B cell (primary cell): ENCODE data around the gene RIF1. TPM values are rescaled to one million over a fixed set of nuclear protein-coding genes. Genes with fewer than 3 reads are reported as not detected.

Experiments used
- ATAC-seq: fragments of 200-7000 bp; cut with Tn5 transposase; one replicate; pipeline ENCODE4 v1.10.0; 2021; ENCODE audit warnings: low read depth, mild to moderate bottlenecking, moderate number of reproducible peaks, moderate library complexity
- CTCF ChIA-PET: fragments of 350-600 bp; sonication (Branson Sonifier 250); formaldehyde crosslinking; loops from one replicate; lab custom pipeline; 2021; ENCODE audit warnings: antibody characterized with exemption, inconsistent platforms; lab: Charles Lee
- POLR2A ChIA-PET: fragments of 350-600 bp; sonication (Branson Sonifier 250); formaldehyde crosslinking; loops from one replicate; lab custom pipeline; 2021; ENCODE audit warnings: antibody characterized with exemption; lab: Charles Lee
- DNase-seq: peaks from one replicate; pipeline ENCODE4 v3.0.0; 2013
- H2AFZ ChIP-seq: 2 replicates; pipeline ENCODE4 v1.6.1; 2012; ENCODE audit warnings: mild to moderate bottlenecking, low read depth, low read length; ENCODE audit not compliant: insufficient read depth, poor library complexity, severe bottlenecking
- H3K27ac ChIP-seq, 2 donors: 1 replicate in 1 of 2; 2 replicates in 1 of 2; pipeline ENCODE4 v1.5.1; 2012 to 2013; ENCODE audit warnings: low read length in 2 of 2, mild to moderate bottlenecking in 2 of 2, moderate library complexity in 1 of 2
- H3K27me3 ChIP-seq, 4 experiments: fragments of 200-600 bp in 1 of 4; sonication (generic) in 1 of 4; replicated peaks in 1 of 4; 1 replicate in 2 of 4; 2 replicates in 2 of 4; pipeline versions ENCODE4 v1.6.1 to v1.7.0; 2013 to 2016; ENCODE audit warnings: low read length in 3 of 4, mild to moderate bottlenecking in 2 of 4, mixed read lengths in 1 of 4, moderate library complexity in 1 of 4; ENCODE audit not compliant: insufficient read depth in 4 of 4, control insufficient read depth in 3 of 4; ENCODE audit errors: control extremely low read depth in 1 of 4
- H3K36me3 ChIP-seq, 2 experiments: replicated peaks in 1 of 2; 1 replicate in 1 of 2; 2 replicates in 1 of 2; pipeline versions ENCODE4 v1.6.1 to v1.7.1; 2013; ENCODE audit warnings: low read length in 1 of 2; ENCODE audit not compliant: insufficient read depth in 2 of 2, control insufficient read depth in 1 of 2; ENCODE audit errors: control extremely low read depth in 1 of 2, extremely low read depth in 1 of 2
- H3K4me1 ChIP-seq, 2 donors: fragments of 200-600 bp in 1 of 2; sonication (generic) in 1 of 2; 1 replicate in 1 of 2; 2 replicates in 1 of 2; pipeline versions ENCODE4 v1.5.1 to v1.6.1; 2013 to 2017; ENCODE audit warnings: low read length in 2 of 2; ENCODE audit not compliant: control insufficient read depth in 2 of 2, insufficient read depth in 2 of 2
- H3K4me2 ChIP-seq: replicated peaks from 2 replicates; pipeline ENCODE3; 2012; ENCODE audit warnings: mild to moderate bottlenecking, low read depth, low read length; ENCODE audit not compliant: poor library complexity, severe bottlenecking
- H3K4me3 ChIP-seq, 5 experiments: fragments of 200-600 bp in 1 of 5; sonication (generic) in 1 of 5; 1 replicate in 3 of 5; 2 replicates in 2 of 5; pipeline versions ENCODE4 v1.5.1 to v1.7.0; 2011 to 2016; ENCODE audit warnings: low read length in 4 of 5, mild to moderate bottlenecking in 4 of 5, low read depth in 2 of 5, control low read depth in 1 of 5, moderate library complexity in 1 of 5; ENCODE audit not compliant: insufficient read depth in 1 of 5; ENCODE audit errors: control extremely low read depth in 1 of 5, extremely low read depth in 1 of 5
- H3K79me2 ChIP-seq: fragments of 200-600 bp; sonication (generic); one replicate; pipeline ENCODE4 v1.6.0; 2016; ENCODE audit warnings: low read length; ENCODE audit not compliant: control insufficient read depth, insufficient read depth
- H3K9ac ChIP-seq: fragments of 200-600 bp; sonication (generic); 2 replicates; pipeline ENCODE4 v1.6.1; 2017; ENCODE audit warnings: mild to moderate bottlenecking, low read length, moderate library complexity
- H3K9me3 ChIP-seq, 3 donors: one replicate each; pipeline versions ENCODE4 v1.6.1 to v1.7.1; 2013; ENCODE audit warnings: low read length in 2 of 3; ENCODE audit not compliant: control insufficient read depth in 2 of 3, insufficient read depth in 1 of 3; ENCODE audit errors: control extremely low read depth in 1 of 3
- H4K20me1 ChIP-seq: 2 replicates; pipeline ENCODE4 v1.6.0; 2012; ENCODE audit warnings: mild to moderate bottlenecking, low read length; ENCODE audit not compliant: insufficient read depth, control insufficient read depth, poor library complexity, severe bottlenecking
- H3K27ac Mint-ChIP-seq: one replicate; pipeline ENCODE4 v1.8.0; 2021; ENCODE audit warnings: mixed read lengths
- H3K27me3 Mint-ChIP-seq: one replicate; pipeline ENCODE4 v1.8.0; 2021; ENCODE audit warnings: mixed read lengths
- H3K4me1 Mint-ChIP-seq: one replicate; pipeline ENCODE4 v1.8.0; 2021; ENCODE audit warnings: mixed read lengths
- H3K4me3 Mint-ChIP-seq: one replicate; pipeline ENCODE4 v1.8.0; 2021; ENCODE audit warnings: mixed read lengths
- H3K9me3 Mint-ChIP-seq: one replicate; pipeline ENCODE4 v1.8.0; 2022; ENCODE audit warnings: mixed read lengths; ENCODE audit not compliant: insufficient read depth
- EZH2 ChIP-seq: IDR thresholded peaks from 2 replicates; pipeline ENCODE4 v1.6.1; 2012; ENCODE audit warnings: borderline replicate concordance, low read depth, mild to moderate bottlenecking, moderate library complexity, low read length; ENCODE audit not compliant: insufficient read depth, poor library complexity, severe bottlenecking
- WGBS: methylation state at CpG from one replicate; pipeline ENCODE4 v1.1.5; 2013; ENCODE audit warnings: missing lambda C conversion rate; ENCODE audit not compliant: insufficient coverage; 5-methylcytosine and 5-hydroxymethylcytosine counted together
- intact Hi-C: fragments of 100-400 bp; cut with micrococcal nuclease; formaldehyde crosslinking; loops from one replicate; pipeline ENCODE4 v1.10.0; 2022
- polyA plus RNA-seq: library from polyadenylated mRNA; depleted of rRNA; stranded (reverse); fragments of >200 nt; gene quantifications from 2 replicates; pipeline ENCODE4 v1.2.3, GENCODE V29; 2012
- total RNA-seq, 2 donors: library from RNA; stranded (reverse); fragments of 120-200 nt in 1 of 2; gene quantifications; 1 replicate in 1 of 2; 2 replicates in 1 of 2; pipeline versions ENCODE4 v1.2.3 to v1.2.4, GENCODE V29; 2013 to 2022
- TF ChIP-seq, protein P1 (sequence below): fragments of 200-600 bp; IDR thresholded peaks from one replicate; pipeline ENCODE4 v1.8.0; 2022; ENCODE audit warnings: antibody characterized with exemption, mild to moderate bottlenecking

Gene RIF1
- total and polyA plus RNA-seq, 2 donors (not counting 1 experiment from before 2014, with no cell fraction given) = 3.3 to 60.5 TPM

DNA sequence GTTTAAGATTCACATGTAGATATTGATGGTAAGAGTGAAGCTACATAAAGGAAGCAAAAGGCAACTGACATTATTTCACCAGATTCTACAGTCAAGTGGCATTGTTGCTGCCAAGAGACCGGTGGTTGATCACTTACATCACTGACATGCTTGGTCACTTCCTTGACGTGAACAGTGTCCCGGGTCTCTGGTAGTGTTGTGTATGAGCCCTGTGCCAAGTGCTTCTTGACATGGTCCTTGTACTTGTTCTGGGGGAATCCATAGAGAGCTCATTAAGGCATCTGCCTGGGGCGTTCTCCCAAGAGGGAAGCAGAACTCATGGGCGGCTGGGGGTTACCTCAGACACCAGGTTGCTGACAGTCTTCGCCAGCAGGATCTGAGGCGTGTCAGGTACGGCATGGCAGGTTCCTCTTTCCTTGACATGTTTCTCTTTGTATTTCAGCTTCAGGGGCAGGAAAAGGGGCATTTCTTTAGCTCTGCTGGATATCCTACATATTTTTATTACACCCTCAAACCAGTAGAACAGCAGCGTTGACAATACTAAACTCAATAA, 116.2 kb downstream of the RIF1 start:
- Histone ChIP-seq H3K9me3 (no peaks in the 10 kb centered on the region), H3K36me3 (no peaks in the 10 kb centered on the region), H2AFZ (peak overlapping the region; percentile 50), H3K9ac (peak overlapping the region; percentile 52), H3K27ac (no peak overlapping the region), H3K4me2 (peak overlapping the region; percentile 57), H3K27me3 (no peaks in the 10 kb centered on the region), H3K4me3 (no peak overlapping the region), H4K20me1 (no peaks in the 10 kb centered on the region), H3K79me2 (no peaks in the 10 kb centered on the region), H3K4me1 (peaks cover 6 to 11% of the 10 kb centered on the region in 2 donors)
- peak; percentile 80 for DNase-seq
- Mint-ChIP-seq H3K27ac (peak overlapping the region; percentile 91), H3K9me3 (no peaks in the 10 kb centered on the region), H3K4me1 (peaks cover 27% of the 10 kb centered on the region), H3K4me3 (peak overlapping the region; percentile 76), H3K27me3 (no peaks in the 10 kb centered on the region)
- TF ChIP-seq, protein P1, sequence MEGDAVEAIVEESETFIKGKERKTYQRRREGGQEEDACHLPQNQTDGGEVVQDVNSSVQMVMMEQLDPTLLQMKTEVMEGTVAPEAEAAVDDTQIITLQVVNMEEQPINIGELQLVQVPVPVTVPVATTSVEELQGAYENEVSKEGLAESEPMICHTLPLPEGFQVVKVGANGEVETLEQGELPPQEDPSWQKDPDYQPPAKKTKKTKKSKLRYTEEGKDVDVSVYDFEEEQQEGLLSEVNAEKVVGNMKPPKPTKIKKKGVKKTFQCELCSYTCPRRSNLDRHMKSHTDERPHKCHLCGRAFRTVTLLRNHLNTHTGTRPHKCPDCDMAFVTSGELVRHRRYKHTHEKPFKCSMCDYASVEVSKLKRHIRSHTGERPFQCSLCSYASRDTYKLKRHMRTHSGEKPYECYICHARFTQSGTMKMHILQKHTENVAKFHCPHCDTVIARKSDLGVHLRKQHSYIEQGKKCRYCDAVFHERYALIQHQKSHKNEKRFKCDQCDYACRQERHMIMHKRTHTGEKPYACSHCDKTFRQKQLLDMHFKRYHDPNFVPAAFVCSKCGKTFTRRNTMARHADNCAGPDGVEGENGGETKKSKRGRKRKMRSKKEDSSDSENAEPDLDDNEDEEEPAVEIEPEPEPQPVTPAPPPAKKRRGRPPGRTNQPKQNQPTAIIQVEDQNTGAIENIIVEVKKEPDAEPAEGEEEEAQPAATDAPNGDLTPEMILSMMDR = no peak
- TF ChIP-seq EZH2 = no peak
- ChIA-PET POLR2A (no interaction called here), CTCF (interaction anchor here (1.5 kb wide), 1 partner anchor 89 kb away, joined by 3 read pairs; no protein-coding TSS in a partner anchor)
- ATAC-seq = peak; percentile 87
- intact Hi-C loops = no loop called here
- 12% methylated on average over 6 of the region's 9 CpGs for WGBS

DNA sequence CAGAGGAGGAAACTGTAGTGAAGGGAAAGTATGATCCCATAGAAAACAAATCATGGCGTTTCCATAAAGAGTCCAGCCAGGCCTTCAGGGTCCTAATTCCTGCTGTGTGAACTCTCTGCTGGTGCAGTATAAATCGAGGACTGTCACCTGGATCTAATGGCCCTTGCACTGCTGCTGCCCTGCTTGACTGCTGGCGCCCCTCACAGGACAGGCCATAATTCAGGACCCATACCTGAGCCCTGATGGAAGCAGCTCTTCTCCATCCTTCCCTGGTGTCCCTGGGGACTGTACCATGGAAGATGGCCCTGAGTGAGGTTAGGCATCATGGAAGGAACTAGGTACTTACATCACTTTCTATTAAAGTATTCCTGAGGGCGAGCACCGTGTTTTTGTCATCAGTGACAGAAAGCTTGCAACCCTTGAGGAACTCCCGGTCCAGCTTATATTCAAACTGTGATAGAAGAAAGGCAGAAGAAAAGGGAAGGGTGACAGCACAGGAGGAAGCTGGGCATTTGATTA, 116.9 kb downstream of the RIF1 start:
- ChIA-PET POLR2A (no interaction called here), CTCF (interaction anchor here (1.5 kb wide), 1 partner anchor 89 kb away, joined by 3 read pairs; no protein-coding TSS in a partner anchor)
- 100% methylated on average over 3 of the region's 6 CpGs for WGBS
- peak overlapping the region; percentile 91 for H3K27ac Mint-ChIP-seq
- H3K27me3 ChIP-seq = no peaks in the 10 kb centered on the region
- DNase-seq (peak; percentile 8), ATAC-seq (no peak)
- H3K4me1 ChIP-seq = peaks cover 6 to 11% of the 10 kb centered on the region in 2 donors
- H3K9me3 Mint-ChIP-seq = no peaks in the 10 kb centered on the region
- no peak overlapping the region for H3K27ac ChIP-seq
- no peaks in the 10 kb centered on the region for H3K36me3 ChIP-seq
- H3K4me2 ChIP-seq = peak overlapping the region; percentile 57
- H3K4me1 Mint-ChIP-seq = peaks cover 27% of the 10 kb centered on the region
- no peaks in the 10 kb centered on the region for H3K79me2 ChIP-seq
- no peak overlapping the region for H3K4me3 ChIP-seq
- H4K20me1 ChIP-seq = no peaks in the 10 kb centered on the region
- intact Hi-C loops = no loop called here
- no peak overlapping the region for H2AFZ ChIP-seq
- H3K27me3 Mint-ChIP-seq = no peaks in the 10 kb centered on the region
- no peak overlapping the region for H3K9ac ChIP-seq
- peak overlapping the region; percentile 14 for H3K4me3 Mint-ChIP-seq
- H3K9me3 ChIP-seq = no peaks in the 10 kb centered on the region
- TF ChIP-seq, protein P1 = no peak
- no peak for TF ChIP-seq EZH2
